NCI-H128 (cell line): ENCODE results near the gene DNER.
"Not testable (repeated sequence)": the region's sequence is repeated elsewhere in the genome, so short reads cannot be mapped to it uniquely, and the experiment has no call there.

Source experiments
- DNase-seq: peaks from one replicate; lab custom pipeline; 2025; ENCODE audit not compliant: unreplicated experiment; lab: John Stamatoyannopoulos, UW

The DNER gene

GRCh38 chr2:229506699-229507098 lies 207.7 kb downstream of the DNER start:
- not testable (repeated sequence) for DNase-seq

GRCh38 chr2:229501051-229501794 lies 213.1 kb downstream of the DNER start:
- DNase-seq: no peak

- DNase-seq: no peak
These were observed 222.3 kb downstream of the DNER start for GRCh38 chr2:229492034-229492433.

GRCh38 chr2:229490167-229490566 lies 224.2 kb downstream of the DNER start:
- DNase-seq: no peak

GRCh38 chr2:229489016-229489415 lies 225.3 kb downstream of the DNER start:
- DNase-seq: no peak

GRCh38 chr2:229488232-229488631 lies 226.1 kb downstream of the DNER start:
- no peak for DNase-seq

GRCh38 chr2:229486673-229487072 lies 227.7 kb downstream of the DNER start:
- no peak for DNase-seq

GRCh38 chr2:229485857-229486256 lies 228.5 kb downstream of the DNER start:
- DNase-seq: no peak

- no peak for DNase-seq
These were observed 237.0 kb downstream of the DNER start for GRCh38 chr2:229477269-229477755.

GRCh38 chr2:229475778-229476177 lies 238.6 kb downstream of the DNER start:
- no peak for DNase-seq

- no peak for DNase-seq
These were observed 240.2 kb downstream of the DNER start for GRCh38 chr2:229474125-229474524.

GRCh38 chr2:229470781-229471180 lies 243.6 kb downstream of the DNER start:
- DNase-seq: no peak

GRCh38 chr2:229467783-229468182 lies 246.6 kb downstream of the DNER start:
- no peak for DNase-seq

GRCh38 chr2:229463841-229464346 lies 250.5 kb downstream of the DNER start:
- no peak for DNase-seq

- DNase-seq: no peak
These were observed 252.2 kb downstream of the DNER start for GRCh38 chr2:229462112-229462511.

GRCh38 chr2:229456091-229456490 lies 258.3 kb downstream of the DNER start:
- no peak for DNase-seq

GRCh38 chr2:229454934-229455631 lies 259.3 kb downstream of the DNER start:
- DNase-seq: no peak

- no peak for DNase-seq
These were observed 261.1 kb downstream of the DNER start for GRCh38 chr2:229453230-229453629.

GRCh38 chr2:229451852-229452251 lies 262.5 kb downstream of the DNER start:
- DNase-seq: no peak

GRCh38 chr2:229447227-229447626 lies 267.1 kb downstream of the DNER start:
- DNase-seq: no peak

GRCh38 chr2:229446350-229446749 lies 268.0 kb downstream of the DNER start:
- no peak for DNase-seq

GRCh38 chr2:229445501-229446211 lies 268.7 kb downstream of the DNER start:
- no peak for DNase-seq
